Ovary (tissue), 9 donors: Measurements from ENCODE around the gene ACER3. TPM values are rescaled to one million over a fixed set of nuclear protein-coding genes. Genes with fewer than 3 reads are reported as not detected.
"Not testable (repeated sequence)": the region's sequence is repeated elsewhere in the genome, so short reads cannot be mapped to it uniquely, and the experiment has no call there.

Experiments used
- DNase-seq, 5 donors: peaks; one replicate each; pipeline ENCODE4 v3.0.0-alpha.2; 2019 to 2020
- H3K27ac ChIP-seq, 2 donors: fragments of 200-600 bp; one replicate each; pipeline versions ENCODE4 v1.5.1 to v1.8.0; 2019 to 2022
- H3K27me3 ChIP-seq: fragments of 200-600 bp; one replicate; pipeline ENCODE4 v1.8.0; 2022
- H3K36me3 ChIP-seq: fragments of 200-600 bp; sonication (generic); one replicate; pipeline ENCODE4 v1.5.1; 2019
- H3K4me1 ChIP-seq: one replicate; pipeline ENCODE4 v1.8.1; 2013; ENCODE audit warnings: mild to moderate bottlenecking, moderate library complexity; ENCODE audit not compliant: insufficient read depth
- H3K4me3 ChIP-seq: fragments of 200-600 bp; sonication (generic); one replicate; pipeline ENCODE4 v1.5.1; 2017
- H3K9me3 ChIP-seq, 2 donors: fragments of 200-600 bp in 1 of 2; sonication (generic) in 1 of 2; one replicate each; pipeline versions ENCODE4 v1.5.1 to v1.8.1; 2013 to 2019; ENCODE audit warnings: mild to moderate bottlenecking in 1 of 2, moderate library complexity in 1 of 2
- CTCF ChIP-seq, 3 donors: fragments of 450-650 bp in 2 of 3; fragments of 200-600 bp in 1 of 3; IDR thresholded peaks; one replicate each; pipeline versions ENCODE4 v1.5.1 to v1.8.0; 2016 to 2022; ENCODE audit warnings: antibody characterized with exemption in 3 of 3, mild to moderate bottlenecking in 1 of 3
- EP300 ChIP-seq: sonication (generic); formaldehyde crosslinking; IDR thresholded peaks from one replicate; pipeline ENCODE4 v1.6.1; 2017; ENCODE audit warnings: antibody characterized with exemption
- POLR2A ChIP-seq: fragments of 450-650 bp; IDR thresholded peaks from one replicate; pipeline ENCODE4 v1.6.1; 2017; ENCODE audit warnings: antibody characterized with exemption, mild to moderate bottlenecking, moderate library complexity
- WGBS, 3 donors: extraction: QIAGEN DNeasy Blood & Tissue Kit in 1 of 3; methylation state at CpG; one replicate each; pipeline versions ENCODE4 v1.1.5 to v1.1.7; 2013 to 2017; 5-methylcytosine and 5-hydroxymethylcytosine counted together
- intact Hi-C, 4 donors: fragments of 100-400 bp; cut with DNase I; formaldehyde crosslinking; loops; one replicate each; pipeline versions ENCODE4 v1.11.0 to v1.15.1; 2022 to 2023
- polyA plus RNA-seq, 2 donors: library from polyadenylated mRNA; stranded (reverse); fragments of 200-250 nt in 1 of 2; fragments of 350-450 nt in 1 of 2; fragmentation: Illumina TruSeq in 1 of 2; extraction: RNeasy Lipid Tissue Mini Kit (QIAGEN cat#74804) in 1 of 2; gene quantifications; one replicate each; pipeline ENCODE4 v1.2.3, GENCODE V29; 2013 to 2014
- total RNA-seq, 7 donors: library from RNA; depleted of rRNA in 2 of 7; stranded (reverse); fragments of >200 nt in 2 of 7; fragmentation: NEBNext Ultra II Directional in 3 of 7; extraction: Animal tissue kit (Norgen Biotek cat#: 25700) in 3 of 7; gene quantifications; one replicate each; pipeline versions ENCODE4 v1.1.0 to v1.2.4, GENCODE V29; 2016 to 2023
- donor health status: DM: no; HTN: no; CAD: no; lungs with moderate emphysema.
- donor health status: DM: no; HTN: no; CAD: no.
- donor health status: Bipolar disorder and iron deficiency.
- donor health status: DM: yes; HTN: yes; CAD: no.
- donor health status: DM: no; HTN: no; CAD: no.
- donor health status: DM: yes; HTN: yes; CAD: no.

The ACER3 gene
- total and polyA plus RNA-seq, 9 donors, result 2.4 to 20.7 (median 8.4) TPM

- H3K36me3 ChIP-seq, result no peaks in the 10 kb centered on the region
- TF ChIP-seq CTCF (IDR thresholded peaks at IDR 0.05) (no peak), POLR2A (no peak), EP300 (no peak)
- H3K27me3 ChIP-seq, result no peaks in the 10 kb centered on the region
- H3K9me3 ChIP-seq, result no peaks in the 10 kb centered on the region
- no peak overlapping the region for H3K4me3 ChIP-seq
- H3K27ac ChIP-seq, result no peak overlapping the region
- DNase-seq, result no peak
- intact Hi-C loops, result no loop called here
- no peaks in the 10 kb centered on the region for H3K4me1 ChIP-seq
- 92 to 94% (median 93%) methylated on average over 3 of the region's 3 CpGs for WGBS, 3 donors
Observed at GRCh38 chr11:76955459-76956114, 94.9 kb downstream of the ACER3 start.

- Histone ChIP-seq H3K9me3 (no peaks in the 10 kb centered on the region), H3K27ac (no peak overlapping the region), H3K4me3 (no peak overlapping the region), H3K4me1 (no peaks in the 10 kb centered on the region), H3K36me3 (no peaks in the 10 kb centered on the region), H3K27me3 (no peaks in the 10 kb centered on the region)
- DNase-seq, result no peak
- no peak for TF ChIP-seq EP300
- 45 to 56% (median 54%) methylated on average over 4 of the region's 4 CpGs for WGBS, 3 donors
- intact Hi-C loops, result no loop called here
Observed at GRCh38 chr11:76962583-76963416, 102.1 kb downstream of the ACER3 start.

- H3K27ac ChIP-seq, H3K27me3 ChIP-seq, intact Hi-C loops, H3K4me1 ChIP-seq, H3K4me3 ChIP-seq, DNase-seq, H3K9me3 ChIP-seq, H3K36me3 ChIP-seq: not testable (repeated sequence)
- 84 to 87% (median 86%) methylated on average over 16 of the region's 16 CpGs for WGBS, 3 donors
Observed at GRCh38 chr11:76963417-76964168, 102.9 kb downstream of the ACER3 start.

- no peak overlapping the region for H3K4me3 ChIP-seq
- no peaks in the 10 kb centered on the region for H3K27me3 ChIP-seq
- TF ChIP-seq CTCF (IDR thresholded peaks at IDR 0.05), result no peak
- no peak for TF ChIP-seq EP300
- no peak for TF ChIP-seq POLR2A
- H3K27ac ChIP-seq, result no peak overlapping the region
- no peak for DNase-seq
- no peaks in the 10 kb centered on the region for H3K9me3 ChIP-seq
- no peaks in the 10 kb centered on the region for H3K36me3 ChIP-seq
- intact Hi-C loops, result no loop called here
- H3K4me1 ChIP-seq, result no peaks in the 10 kb centered on the region
Observed at GRCh38 chr11:76972051-76972450, 111.3 kb downstream of the ACER3 start.

GRCh38 chr11:76974179-76974891, 113.6 kb downstream of the ACER3 start:
- WGBS, 3 donors, result 40 to 57% (median 41%) methylated on average over 2 of the region's 2 CpGs
- peaks cover 0 to 3% of the 10 kb centered on the region in 2 donors for H3K9me3 ChIP-seq
- H3K4me1 ChIP-seq, result no peaks in the 10 kb centered on the region
- no peaks in the 10 kb centered on the region for H3K27me3 ChIP-seq
- DNase-seq, result no peak
- H3K36me3 ChIP-seq, result no peaks in the 10 kb centered on the region
- intact Hi-C loops, result no loop called here
- TF ChIP-seq CTCF (IDR thresholded peaks at IDR 0.05) (no peak), POLR2A (no peak), EP300 (no peak)
- H3K27ac ChIP-seq, result no peak overlapping the region
- H3K4me3 ChIP-seq, result no peak overlapping the region
